GM12878 (cell line): ENCODE measurements around the gene FOXN4. TPM values are rescaled to one million over a fixed set of nuclear protein-coding genes. Genes with fewer than 3 reads are reported as not detected.

ENCODE experiments used
- ATAC-seq: fragments of 200-7000 bp; cut with Tn5 transposase; 3 replicates; pipeline ENCODE4 v1.9.1; 2020; ENCODE audit warnings: mild to moderate bottlenecking, moderate library complexity
- BruUV-seq: library from RNA; stranded (reverse); fragments of 400-500 nt; replicated peaks from 2 replicates; lab custom pipeline; 2021; lab: Mats Ljungman, UMichigan
- CTCF ChIA-PET: fragments of 300-600 bp; sonication (Branson Sonifier 250); formaldehyde crosslinking; extraction: SDS; loops from one replicate; lab custom pipeline; 2021; ENCODE audit warnings: inconsistent platforms; lab: Yijun Ruan, JAX
- POLR2A ChIA-PET: fragments of 350-600 bp; formaldehyde crosslinking; extraction: SDS; loops from one replicate; lab custom pipeline; 2021; ENCODE audit warnings: inconsistent platforms; lab: Charles Lee
- RAD21 ChIA-PET: fragments of 300-600 bp; sonication (Branson Sonifier 250); formaldehyde crosslinking; loops from one replicate; lab custom pipeline; 2023; ENCODE audit warnings: antibody characterized with exemption; ENCODE audit not compliant: unreplicated experiment; lab: Charles Lee
- SMC1A ChIA-PET: fragments of 300-600 bp; sonication (Branson Sonifier 250); formaldehyde crosslinking; loops from one replicate; lab custom pipeline; 2023; ENCODE audit not compliant: unreplicated experiment, uncharacterized antibody; lab: Charles Lee
- DNase-seq: peaks from one replicate; pipeline ENCODE4 v3.0.0-alpha.2; 2011; ENCODE audit warnings: low read depth, low spot score
- FAIRE-seq: peaks from 3 replicates; lab custom pipeline; 2011; peaks lifted over from hg19 to GRCh38; lab: Jason Lieb, UNC
- H2AFZ ChIP-seq: 2 replicates; pipeline ENCODE4 v1.6.0; 2011; ENCODE audit warnings: low read depth, low read length, control low read depth; ENCODE audit not compliant: control insufficient read depth
- H3K27ac ChIP-seq: 2 replicates; pipeline ENCODE4 v1.5.1; 2011; ENCODE audit warnings: control low read depth; ENCODE audit not compliant: control insufficient read depth, insufficient read depth
- H3K27me3 ChIP-seq, 2 experiments: replicated peaks in 1 of 2; 2 replicates each; pipeline versions ENCODE4 v1.6.0 to v1.6.1; 2011; ENCODE audit warnings: low read length in 1 of 2; ENCODE audit not compliant: control insufficient read depth in 2 of 2, insufficient read depth in 2 of 2
- H3K36me3 ChIP-seq, 2 experiments: 2 replicates each; pipeline ENCODE4 v1.5.1; 2011; ENCODE audit warnings: low read length in 1 of 2; ENCODE audit not compliant: control insufficient read depth in 2 of 2, insufficient read depth in 2 of 2
- H3K4me1 ChIP-seq: 2 replicates; pipeline ENCODE4 v1.6.1; 2011; ENCODE audit warnings: mild to moderate bottlenecking, low read length, moderate library complexity, mixed read lengths; ENCODE audit not compliant: control insufficient read depth, insufficient read depth
- H3K4me2 ChIP-seq: 2 replicates; pipeline ENCODE4 v1.6.0; 2011; ENCODE audit warnings: control low read depth; ENCODE audit not compliant: control insufficient read depth, insufficient read depth
- H3K4me3 ChIP-seq: fragments of 200-600 bp; sonication (generic); 2 replicates; pipeline ENCODE4 v1.5.1; 2016
- H3K79me2 ChIP-seq: 2 replicates; pipeline ENCODE4 v1.6.0; 2011; ENCODE audit warnings: low read length; ENCODE audit not compliant: control insufficient read depth, insufficient read depth
- H3K9ac ChIP-seq: 2 replicates; pipeline ENCODE4 v1.8.0; 2011; ENCODE audit warnings: low read length, control low read depth, mixed read lengths; ENCODE audit not compliant: control insufficient read depth, insufficient read depth
- H3K9me3 ChIP-seq: replicated peaks from 3 replicates; pipeline ENCODE4 v1.5.1; 2011; ENCODE audit warnings: mild to moderate bottlenecking, low read length; ENCODE audit not compliant: control insufficient read depth, insufficient read depth
- H4K20me1 ChIP-seq: 2 replicates; pipeline ENCODE4 v1.6.0; 2011; ENCODE audit not compliant: control insufficient read depth, insufficient read depth
- MYC ChIP-seq: IDR thresholded peaks from 2 replicates; pipeline ENCODE4 v1.6.1; 2011; ENCODE audit warnings: mild to moderate bottlenecking, low read length, moderate library complexity, inconsistent platforms; ENCODE audit not compliant: insufficient read depth, insufficient replicate concordance, insufficient read length, severe bottlenecking
- NRF1 ChIP-seq: conservative IDR thresholded peaks from 2 replicates; pipeline ENCODE4 v1.6.1; 2011; ENCODE audit warnings: mild to moderate bottlenecking, low read depth, low read length, improper control_type of control experiment
- STAT1 ChIP-seq: fragments of 450-650 bp; conservative IDR thresholded peaks from 2 replicates; pipeline ENCODE4 v1.6.1; 2014; ENCODE audit warnings: antibody characterized with exemption, mild to moderate bottlenecking
- TARDBP ChIP-seq: IDR thresholded peaks from 2 replicates; pipeline ENCODE4 v1.6.1; 2016; ENCODE audit warnings: borderline replicate concordance
- WGBS: methylation state at CpG from one replicate; pipeline ENCODE4 v1.1.6; 2016; ENCODE audit warnings: low lambda C conversion rate; ENCODE audit not compliant: insufficient replicate concordance, insufficient coverage; ENCODE audit errors: missing lambda C conversion rate; 5-methylcytosine and 5-hydroxymethylcytosine counted together
- in situ Hi-C: fragments of 300-500 bp; cut with MboI; formaldehyde crosslinking; loops from 9 replicates; pipeline ENCODE4 v1.14.3; 2018; ENCODE audit warnings: mixed read lengths
- intact Hi-C: fragments of 100-400 bp; cut with micrococcal nuclease; formaldehyde crosslinking; loops from one replicate; pipeline ENCODE4 v1.14.2; 2022; ENCODE audit not compliant: unreplicated experiment
- polyA plus RNA-seq, 11 experiments: library from polyadenylated mRNA; depleted of rRNA in 4 of 11; unstranded in 6 of 11; stranded (reverse) in 5 of 11; fragments of >200 nt; fragmentation: Nextera tagmentation in 4 of 11; fragmentation: Illumina TruSeq in 1 of 11; extraction: Ambion mirVana in 4 of 11; extraction: Trizol in 1 of 11; gene quantifications; 1 replicate in 1 of 11; 2 replicates in 10 of 11; pipeline versions ENCODE4 v1.2.1 to v1.2.3, GENCODE V29; 2011 to 2016; ENCODE audit warnings: inconsistent platforms in 2 of 11, missing spikeins in 2 of 11, low read depth in 1 of 11
- total RNA-seq, 4 experiments: library from RNA; depleted of rRNA in 3 of 4; stranded (reverse); fragments of >200 nt in 3 of 4; fragmentation: Illumina TruSeq in 1 of 4; extraction: Trizol in 1 of 4; gene quantifications; 2 replicates each; pipeline versions ENCODE4 v1.2.1 to v1.2.3, GENCODE V29; 2013 to 2021
- TF ChIP-seq, protein P1 (sequence below): fragments of 450-650 bp; IDR thresholded peaks from 2 replicates; pipeline ENCODE4 v1.6.1; 2017; ENCODE audit warnings: mild to moderate bottlenecking, moderate library complexity
- TF ChIP-seq, protein P2 (sequence below): fragments of 450-650 bp; IDR thresholded peaks from 2 replicates; pipeline ENCODE4 v1.6.1; 2016; ENCODE audit warnings: mild to moderate bottlenecking

Gene FOXN4
- total and polyA plus RNA-seq, 10 of the 15 experiments (the other 5 are each of a cell fraction or from before 2014, with no cell fraction given), result not detected

DNA sequence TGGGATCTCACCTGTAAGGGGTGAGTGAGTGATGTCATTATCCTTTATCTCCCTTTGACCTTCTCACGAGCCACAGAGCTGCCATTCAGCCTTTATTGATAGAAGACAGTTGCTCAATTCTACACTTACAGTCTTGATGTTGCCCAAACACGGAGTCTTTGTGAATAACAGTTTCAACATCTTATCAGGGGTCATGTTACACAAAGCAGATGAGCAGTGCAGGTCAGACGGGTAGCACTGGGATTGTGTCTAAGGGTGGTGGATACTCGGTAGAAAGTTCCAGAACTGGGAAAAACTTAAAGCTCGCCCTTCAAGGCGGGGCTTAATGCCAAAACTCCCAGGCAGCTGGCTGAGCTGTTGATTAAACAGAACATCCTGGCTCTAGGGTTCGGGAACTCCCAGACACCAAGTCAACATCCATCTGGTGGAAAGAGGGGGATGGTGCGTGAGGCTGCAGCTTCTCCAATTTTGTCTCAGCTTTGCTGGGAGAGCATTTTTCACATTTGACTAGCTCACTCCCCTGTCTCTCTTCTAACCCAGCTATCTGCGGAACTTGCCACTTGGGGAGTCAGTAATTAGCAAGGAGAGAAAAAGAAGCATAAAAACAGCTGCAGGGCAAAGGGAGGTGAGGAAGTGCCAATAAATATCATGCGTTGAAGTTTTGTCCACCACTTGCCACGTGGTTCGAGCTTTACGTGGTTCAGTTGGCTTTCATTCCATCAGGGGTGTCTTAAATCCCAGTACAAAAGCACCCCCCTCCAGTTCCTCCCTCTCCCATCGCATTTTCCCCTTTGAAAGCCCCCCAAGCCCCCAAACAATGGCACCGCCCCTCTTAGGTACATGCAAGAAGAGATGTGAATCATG is 31.0 kb downstream of the FOXN4 start (continued):
- TF ChIP-seq, protein P1, sequence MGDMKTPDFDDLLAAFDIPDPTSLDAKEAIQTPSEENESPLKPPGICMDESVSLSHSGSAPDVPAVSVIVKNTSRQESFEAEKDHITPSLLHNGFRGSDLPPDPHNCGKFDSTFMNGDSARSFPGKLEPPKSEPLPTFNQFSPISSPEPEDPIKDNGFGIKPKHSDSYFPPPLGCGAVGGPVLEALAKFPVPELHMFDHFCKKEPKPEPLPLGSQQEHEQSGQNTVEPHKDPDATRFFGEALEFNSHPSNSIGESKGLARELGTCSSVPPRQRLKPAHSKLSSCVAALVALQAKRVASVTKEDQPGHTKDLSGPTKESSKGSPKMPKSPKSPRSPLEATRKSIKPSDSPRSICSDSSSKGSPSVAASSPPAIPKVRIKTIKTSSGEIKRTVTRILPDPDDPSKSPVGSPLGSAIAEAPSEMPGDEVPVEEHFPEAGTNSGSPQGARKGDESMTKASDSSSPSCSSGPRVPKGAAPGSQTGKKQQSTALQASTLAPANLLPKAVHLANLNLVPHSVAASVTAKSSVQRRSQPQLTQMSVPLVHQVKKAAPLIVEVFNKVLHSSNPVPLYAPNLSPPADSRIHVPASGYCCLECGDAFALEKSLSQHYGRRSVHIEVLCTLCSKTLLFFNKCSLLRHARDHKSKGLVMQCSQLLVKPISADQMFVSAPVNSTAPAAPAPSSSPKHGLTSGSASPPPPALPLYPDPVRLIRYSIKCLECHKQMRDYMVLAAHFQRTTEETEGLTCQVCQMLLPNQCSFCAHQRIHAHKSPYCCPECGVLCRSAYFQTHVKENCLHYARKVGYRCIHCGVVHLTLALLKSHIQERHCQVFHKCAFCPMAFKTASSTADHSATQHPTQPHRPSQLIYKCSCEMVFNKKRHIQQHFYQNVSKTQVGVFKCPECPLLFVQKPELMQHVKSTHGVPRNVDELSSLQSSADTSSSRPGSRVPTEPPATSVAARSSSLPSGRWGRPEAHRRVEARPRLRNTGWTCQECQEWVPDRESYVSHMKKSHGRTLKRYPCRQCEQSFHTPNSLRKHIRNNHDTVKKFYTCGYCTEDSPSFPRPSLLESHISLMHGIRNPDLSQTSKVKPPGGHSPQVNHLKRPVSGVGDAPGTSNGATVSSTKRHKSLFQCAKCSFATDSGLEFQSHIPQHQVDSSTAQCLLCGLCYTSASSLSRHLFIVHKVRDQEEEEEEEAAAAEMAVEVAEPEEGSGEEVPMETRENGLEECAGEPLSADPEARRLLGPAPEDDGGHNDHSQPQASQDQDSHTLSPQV, result no peak
- TF ChIP-seq, all 136 proteins: peak for 0

DNA sequence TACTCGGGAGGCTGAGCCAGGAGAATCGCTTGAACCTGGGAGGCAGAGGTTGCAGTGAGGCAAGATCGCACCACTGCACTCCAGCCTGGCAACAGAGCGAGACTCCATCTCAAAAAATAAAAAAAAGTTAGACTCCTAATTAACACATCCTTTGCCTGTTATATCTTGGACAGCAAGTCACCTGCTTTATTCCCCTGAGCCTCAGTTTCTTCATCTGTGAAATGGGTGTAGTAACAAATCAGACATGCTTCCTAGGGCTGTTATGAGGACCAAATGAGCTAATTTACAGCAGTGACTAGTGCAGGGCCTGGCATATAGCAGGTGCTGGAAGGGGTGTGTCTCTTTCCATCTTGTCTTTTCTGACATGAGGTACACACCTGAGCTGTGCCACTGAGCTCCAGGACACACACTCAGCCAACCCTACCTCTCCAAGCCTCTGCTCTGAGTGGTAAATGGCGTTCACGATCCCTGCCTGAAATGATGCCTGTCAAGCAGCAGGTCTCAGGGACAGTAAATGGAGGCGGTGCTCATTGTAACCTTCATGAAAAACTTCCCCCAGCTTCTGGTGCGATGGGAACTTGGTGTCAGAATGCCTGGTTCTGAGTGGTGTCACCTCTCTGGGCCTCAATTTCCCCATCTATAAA is 31.7 kb downstream of the FOXN4 start:
- no peak overlapping the region for H3K27ac ChIP-seq
- H3K79me2 ChIP-seq, result no peaks in the 10 kb centered on the region
- CTCF ChIA-PET, result no interaction called here
- TF ChIP-seq STAT1, result no peak
- TF ChIP-seq NRF1, result no peak
- TF ChIP-seq TARDBP, result no peak
- TF ChIP-seq, protein P2, sequence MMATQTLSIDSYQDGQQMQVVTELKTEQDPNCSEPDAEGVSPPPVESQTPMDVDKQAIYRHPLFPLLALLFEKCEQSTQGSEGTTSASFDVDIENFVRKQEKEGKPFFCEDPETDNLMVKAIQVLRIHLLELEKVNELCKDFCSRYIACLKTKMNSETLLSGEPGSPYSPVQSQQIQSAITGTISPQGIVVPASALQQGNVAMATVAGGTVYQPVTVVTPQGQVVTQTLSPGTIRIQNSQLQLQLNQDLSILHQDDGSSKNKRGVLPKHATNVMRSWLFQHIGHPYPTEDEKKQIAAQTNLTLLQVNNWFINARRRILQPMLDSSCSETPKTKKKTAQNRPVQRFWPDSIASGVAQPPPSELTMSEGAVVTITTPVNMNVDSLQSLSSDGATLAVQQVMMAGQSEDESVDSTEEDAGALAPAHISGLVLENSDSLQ, result no peak
- no peak for TF ChIP-seq MYC
- WGBS, result 54% methylated on average over 8 of the region's 8 CpGs
- H2AFZ ChIP-seq, result no peak overlapping the region
- no peaks in the 10 kb centered on the region; a peak in 1 of 4 replicates for H3K27me3 ChIP-seq
- H3K36me3 ChIP-seq, result no peaks in the 10 kb centered on the region
- BruUV-seq, result no TSS peak
- no peaks in the 10 kb centered on the region for H3K9me3 ChIP-seq
- DNase-seq (no peak), ATAC-seq (no peak), FAIRE-seq (no peak)
- in situ Hi-C loops, result no loop called here
- POLR2A ChIA-PET, result no interaction called here
- no peaks in the 10 kb centered on the region for H3K4me1 ChIP-seq
- H3K9ac ChIP-seq, result no peak overlapping the region
- H4K20me1 ChIP-seq, result no peaks in the 10 kb centered on the region
- H3K4me2 ChIP-seq, result no peak overlapping the region
- intact Hi-C loops, result no loop called here
- SMC1A ChIA-PET, result no interaction called here
- H3K4me3 ChIP-seq, result no peak overlapping the region
- RAD21 ChIA-PET, result interaction anchor here (0.6 kb wide), 1 partner anchor 117 kb away, joined by 3 read pairs; no protein-coding TSS in a partner anchor
